Hematopoietic multipotent progenitor cell (in vitro differentiated cells): Measurements from ENCODE around the gene RBM4B. TPM values are rescaled to one million over a fixed set of nuclear protein-coding genes. Genes with fewer than 3 reads are reported as not detected.

Source experiments
- DNase-seq, 3 donors: peaks; one replicate each; pipeline ENCODE4 v3.0.0-alpha.2; 2011 to 2015; ENCODE audit warnings: low read depth in 2 of 3, low spot score in 2 of 3
- total RNA-seq: library from RNA; depleted of rRNA; stranded (reverse); fragments of >200 nt; gene quantifications from one replicate; pipeline ENCODE4 v1.2.3, GENCODE V29; 2012

RBM4B gene
- total RNA-seq, 1 donor = 31.8 TPM

DNA sequence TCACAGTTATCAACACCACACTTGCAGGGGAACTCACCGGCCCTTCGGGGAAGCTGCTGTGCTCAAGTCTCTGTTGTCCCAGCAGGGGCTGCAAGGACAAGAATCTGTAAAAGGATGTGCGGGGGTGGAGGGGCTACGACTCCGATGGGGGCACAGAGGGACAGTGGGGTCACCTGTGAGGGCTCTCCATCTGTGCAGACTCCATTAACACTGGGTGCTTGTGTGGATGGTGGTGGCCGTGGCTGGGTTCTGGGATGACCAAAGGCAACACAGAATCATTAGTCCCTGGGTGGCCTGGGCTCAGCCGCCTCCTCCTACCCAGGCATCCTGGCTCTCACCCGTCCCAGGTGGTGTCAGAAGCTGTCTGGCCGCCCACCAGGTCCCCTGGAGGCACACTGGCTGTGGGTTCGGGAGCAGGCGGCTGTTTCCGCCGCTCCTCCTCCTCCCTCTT lies 10.2 kb upstream of the RBM4B start:
- no peak for DNase-seq

GRCh38 chr11:66686801-66687750 lies 9.4 kb upstream of the RBM4B start:
- DNase-seq = no peak

DNA sequence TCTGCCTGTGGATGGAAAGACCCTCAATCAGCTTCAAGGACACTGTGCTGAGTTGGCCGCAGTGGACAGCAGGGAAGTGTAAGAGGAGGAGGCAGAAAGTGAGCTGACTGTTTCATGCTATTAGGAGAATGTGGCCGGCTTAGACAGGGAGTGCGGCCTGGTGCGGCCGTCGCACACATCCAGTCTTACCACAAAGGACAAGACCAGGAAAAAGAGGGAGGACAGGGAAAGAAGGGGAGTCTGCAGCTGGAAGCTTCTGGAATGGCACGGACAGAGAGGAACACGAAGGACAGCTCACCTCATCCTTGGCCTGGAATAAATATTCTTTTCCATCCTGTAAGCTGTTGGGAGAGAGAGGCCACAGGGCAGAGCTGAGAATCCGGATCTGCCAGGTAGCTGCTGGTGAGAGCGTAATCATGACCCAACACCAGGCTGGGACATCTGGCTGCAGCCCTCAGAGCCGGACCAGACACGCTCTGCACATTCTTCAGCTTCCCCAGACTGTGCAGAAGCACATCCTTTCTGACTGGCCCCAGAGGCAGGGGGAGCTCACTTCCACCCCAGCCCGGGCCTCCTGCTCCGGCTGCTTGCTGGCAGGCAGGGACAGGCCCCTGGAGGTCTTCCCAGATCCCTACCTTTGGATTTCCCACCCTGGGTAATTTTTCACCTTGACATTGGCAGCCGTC lies 8.6 kb upstream of the RBM4B start:
- no peak for DNase-seq

GRCh38 chr11:66685276-66686099 lies 7.8 kb upstream of the RBM4B start:
- no peak for DNase-seq

DNA sequence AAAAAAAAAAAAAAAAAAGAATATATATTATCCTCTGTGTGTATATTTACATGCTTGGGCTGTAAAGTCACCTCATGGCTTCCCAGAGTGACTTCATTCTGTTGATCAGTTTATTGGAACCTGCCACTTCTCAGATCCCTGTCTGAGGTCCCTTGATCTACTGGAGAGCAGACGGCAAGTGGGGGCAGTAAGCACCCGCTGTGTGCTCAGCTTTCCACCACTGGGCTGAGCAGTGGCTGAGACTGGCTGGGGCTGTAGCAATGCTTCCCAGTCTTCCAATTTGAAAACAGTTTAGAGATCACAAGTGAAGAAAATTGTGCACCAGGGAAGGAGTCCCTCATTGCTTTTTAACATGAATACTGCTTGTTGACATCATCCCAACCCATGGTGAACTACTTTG lies 6.9 kb upstream of the RBM4B start:
- DNase-seq = no peak

- no peak for DNase-seq
These were observed 6.2 kb upstream of the RBM4B start for GRCh38 chr11:66683877-66684276.

- no peak for DNase-seq
These were observed 3.4 kb upstream of the RBM4B start for GRCh38 chr11:66680966-66681645.

DNA sequence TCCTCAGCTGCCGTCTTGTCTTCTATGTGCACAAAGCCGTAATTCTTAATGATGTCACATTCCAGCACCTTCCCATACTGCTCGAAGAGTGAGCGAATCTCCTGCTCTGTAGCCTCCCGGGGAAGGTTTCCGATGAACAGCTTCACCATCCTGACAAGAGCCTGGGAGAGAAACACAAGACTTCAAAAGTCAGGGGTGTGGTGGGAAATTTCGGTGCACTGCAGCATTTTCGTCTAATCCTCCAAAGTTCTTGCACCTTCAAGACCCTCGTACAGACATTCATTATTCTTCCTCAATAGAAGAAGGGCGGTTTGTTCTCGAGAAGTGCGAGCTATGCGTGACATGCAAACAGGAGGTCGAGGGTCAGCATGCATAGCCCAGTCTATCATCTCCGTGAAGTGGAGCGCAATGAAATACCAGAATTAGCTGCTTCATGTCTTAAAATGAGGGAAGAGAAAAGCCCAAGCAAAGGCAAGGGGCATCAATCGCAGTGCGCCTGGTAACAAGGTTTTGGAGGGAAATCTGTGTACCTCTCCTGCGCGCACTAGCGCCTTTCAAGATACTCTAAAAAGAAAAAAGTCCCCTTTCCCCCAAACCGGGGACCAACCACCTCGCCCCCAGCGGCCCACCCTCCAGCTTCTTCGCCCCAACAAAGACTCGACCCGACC lies 622 bp downstream of the RBM4B start:
- no peak for DNase-seq

DNA sequence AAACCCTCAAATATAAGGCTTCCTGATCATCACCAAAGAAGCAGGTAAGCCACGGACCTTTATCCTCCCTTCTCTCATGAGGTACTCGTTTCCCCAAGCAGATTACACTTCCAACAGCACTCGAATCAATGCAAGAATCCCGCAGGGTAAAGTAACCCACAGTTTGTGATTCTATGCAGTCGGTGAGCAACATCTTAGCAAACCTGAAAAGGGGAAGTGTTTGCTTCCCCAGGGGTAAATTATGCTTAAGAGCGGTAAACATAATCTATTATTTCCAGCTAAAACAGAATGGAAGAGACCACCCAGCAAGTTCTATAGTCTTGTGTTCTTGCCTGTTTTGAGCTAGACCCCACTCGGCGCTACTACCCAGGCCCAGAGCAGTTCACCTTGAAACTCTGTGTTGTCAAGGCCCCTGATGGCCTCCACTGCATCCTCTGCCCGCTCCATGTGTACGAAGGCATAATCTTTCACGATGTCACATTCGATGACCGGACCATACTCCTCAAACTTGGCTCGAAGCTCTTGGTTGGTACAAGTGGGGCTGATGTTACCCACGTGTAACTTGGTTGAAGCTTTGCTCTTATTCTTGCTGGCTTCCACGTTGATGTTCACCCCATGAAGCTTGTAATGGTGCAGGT lies 1.3 kb downstream of the RBM4B start:
- DNase-seq = peak in 2 of 3 donors; percentile 17 to 35

DNA sequence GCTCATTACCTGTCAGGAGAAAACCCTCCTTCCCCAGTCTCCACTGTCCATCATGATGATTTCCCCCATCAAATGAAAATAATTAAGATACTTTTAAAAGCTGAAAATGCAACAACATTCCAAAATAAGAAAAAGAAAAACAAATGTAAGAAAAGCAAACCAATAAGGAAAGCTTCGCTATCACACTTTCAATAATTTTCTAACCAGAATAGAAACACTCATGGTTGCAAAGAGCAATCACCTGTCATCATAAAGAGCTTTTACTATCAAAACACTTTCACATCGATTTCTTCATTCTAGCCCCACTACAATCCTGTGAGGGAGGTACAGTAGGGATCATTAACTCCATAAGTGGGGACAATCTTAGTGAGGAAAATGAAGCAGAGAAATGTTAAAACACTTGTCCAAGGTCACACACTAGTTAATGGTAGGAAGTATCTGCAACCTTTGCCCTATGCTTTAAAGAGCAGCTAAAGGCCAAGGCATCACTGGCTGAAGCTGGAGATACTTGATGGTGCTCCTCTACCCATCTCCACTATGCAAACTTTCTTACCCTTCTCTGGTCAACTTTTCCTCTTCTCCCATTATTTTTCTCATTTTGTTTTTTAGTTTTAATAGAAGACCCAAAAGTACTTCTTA lies 2.6 kb downstream of the RBM4B start:
- DNase-seq = no peak

- DNase-seq = no peak
These were observed 6.9 kb downstream of the RBM4B start for GRCh38 chr11:66670816-66671215.

GRCh38 chr11:66665369-66665768 lies 12.3 kb downstream of the RBM4B start:
- no peak for DNase-seq

- no peak for DNase-seq
These were observed 13.9 kb downstream of the RBM4B start for GRCh38 chr11:66663741-66664296.

DNA sequence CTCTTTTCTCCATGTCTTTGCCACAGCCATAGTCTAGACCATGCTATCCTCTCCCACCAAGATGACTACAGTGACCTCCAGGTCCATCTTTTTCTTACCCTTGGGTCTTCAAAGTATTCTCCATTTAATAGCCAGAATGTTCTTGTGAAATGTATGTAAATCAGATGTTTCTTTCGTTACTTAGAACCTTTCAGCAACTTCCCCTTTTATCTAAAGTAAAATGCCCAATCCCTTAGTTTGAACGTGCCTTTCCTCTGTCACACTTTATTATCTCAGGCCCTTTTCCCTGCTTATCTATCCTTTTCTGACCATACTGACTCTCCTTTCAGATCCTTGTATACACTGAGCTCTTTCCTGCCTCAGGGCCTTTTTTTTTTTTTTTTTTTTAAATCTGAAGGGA lies 17.9 kb downstream of the RBM4B start:
- DNase-seq = peak in 1 of 3 donors; percentile 19

DNA sequence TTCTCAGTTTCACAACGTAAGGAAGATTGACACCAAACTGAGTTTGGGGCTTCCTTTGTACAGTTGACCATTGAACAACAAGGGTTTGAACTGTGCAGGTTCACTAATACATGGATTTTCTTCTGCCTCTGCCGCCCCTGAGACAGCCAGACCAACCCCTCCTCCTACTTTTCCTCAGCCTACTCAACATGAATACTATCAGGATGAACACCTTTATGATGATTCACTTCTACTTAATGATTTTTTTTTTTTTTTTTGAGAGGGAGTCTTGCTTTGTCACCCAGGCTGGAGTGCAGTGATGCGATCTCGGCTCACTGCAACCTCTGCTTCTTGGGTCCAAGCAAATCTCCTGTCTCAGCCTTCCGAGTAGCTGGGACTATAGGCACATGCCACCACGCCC lies 24.6 kb downstream of the RBM4B start:
- no peak for DNase-seq

GRCh38 chr11:66652651-66653050 lies 25.0 kb downstream of the RBM4B start:
- DNase-seq = no peak

DNA sequence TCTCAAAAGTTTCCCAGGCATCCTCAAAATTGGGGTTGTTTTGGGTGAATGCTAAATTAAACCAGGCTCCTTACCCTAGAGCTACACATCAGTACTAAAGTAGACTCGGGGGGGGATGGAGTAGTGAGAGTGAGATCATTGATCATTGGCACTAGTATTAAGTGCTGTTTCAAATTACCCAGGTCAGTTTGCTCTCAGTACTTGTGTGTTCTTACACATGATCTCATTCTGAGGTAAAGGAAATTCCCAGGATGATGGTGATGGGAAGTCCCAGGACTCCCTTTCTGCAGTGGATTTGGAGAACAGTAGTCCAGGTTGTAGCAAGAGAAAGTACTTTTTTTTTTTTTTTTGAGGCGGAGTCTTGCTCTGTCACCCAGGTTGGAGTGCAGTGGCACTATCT lies 26.7 kb downstream of the RBM4B start:
- no peak for DNase-seq

DNA sequence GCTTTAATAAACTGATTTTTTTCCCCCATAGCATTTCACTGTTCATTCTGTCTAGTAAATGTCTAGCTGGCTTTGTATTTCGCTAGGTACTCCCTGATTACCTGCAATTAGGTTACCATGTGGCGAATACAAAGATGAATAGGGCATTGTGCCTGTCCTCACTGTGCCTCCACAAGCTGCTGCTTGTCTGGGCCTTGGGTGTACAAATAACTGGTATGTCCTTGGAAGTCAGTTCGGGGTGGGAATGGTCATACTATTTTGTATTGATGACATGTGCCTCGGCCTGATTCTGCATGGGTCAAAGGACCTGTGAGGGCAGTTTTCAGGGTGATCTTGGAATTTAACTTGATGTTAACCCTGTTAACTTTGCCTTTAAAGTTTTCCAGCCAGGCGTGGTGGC lies 27.8 kb downstream of the RBM4B start:
- no peak for DNase-seq

- DNase-seq = no peak
These were observed 30.9 kb downstream of the RBM4B start for GRCh38 chr11:66646828-66647227.
